ENCODE measurements around the gene TMEM129.

TMEM129 gene

DNA sequence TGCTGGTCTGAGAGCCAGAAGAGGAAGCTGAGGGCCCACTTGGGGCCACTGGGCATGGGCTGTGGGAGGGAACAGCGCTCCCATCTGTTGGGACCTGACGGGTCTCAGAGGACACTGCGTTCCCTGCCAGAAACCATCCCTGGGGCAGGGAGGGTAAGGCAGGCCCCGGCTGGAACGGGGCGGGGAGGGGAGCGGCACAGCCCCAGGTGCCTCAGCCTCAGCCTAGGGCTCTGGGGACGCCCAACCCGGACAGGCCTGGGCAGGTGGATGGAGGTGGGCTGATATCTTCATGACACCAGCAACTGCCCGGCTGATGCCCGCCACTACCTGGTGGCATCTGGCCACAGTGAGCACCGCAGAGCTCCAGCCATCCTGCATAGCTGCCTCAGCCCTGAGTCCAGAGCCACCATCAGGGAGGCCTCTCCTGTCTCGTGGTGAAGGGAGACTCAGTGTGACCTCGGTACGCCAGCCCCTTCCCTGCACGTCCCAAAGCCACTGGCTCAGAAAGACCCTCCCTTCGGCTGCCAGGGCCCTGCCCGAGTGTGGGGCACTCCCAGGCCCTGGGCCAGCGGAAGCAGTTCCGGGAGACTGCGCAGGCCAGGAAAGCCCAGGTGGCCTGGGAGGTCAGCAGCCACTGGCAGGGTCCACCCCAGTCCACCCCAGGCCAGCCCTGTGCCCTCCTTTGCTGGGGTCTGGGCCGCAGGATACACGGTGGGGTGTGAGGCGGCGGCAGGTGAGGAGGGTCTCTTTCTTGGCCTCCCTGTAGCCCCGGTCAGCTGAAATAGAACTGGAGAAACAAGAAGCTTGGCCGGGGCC, 37.4 kb upstream of the TMEM129 start:
- DNase-seq (ENCODE audit: low read depth in 2 of 2) = no peak

DNA sequence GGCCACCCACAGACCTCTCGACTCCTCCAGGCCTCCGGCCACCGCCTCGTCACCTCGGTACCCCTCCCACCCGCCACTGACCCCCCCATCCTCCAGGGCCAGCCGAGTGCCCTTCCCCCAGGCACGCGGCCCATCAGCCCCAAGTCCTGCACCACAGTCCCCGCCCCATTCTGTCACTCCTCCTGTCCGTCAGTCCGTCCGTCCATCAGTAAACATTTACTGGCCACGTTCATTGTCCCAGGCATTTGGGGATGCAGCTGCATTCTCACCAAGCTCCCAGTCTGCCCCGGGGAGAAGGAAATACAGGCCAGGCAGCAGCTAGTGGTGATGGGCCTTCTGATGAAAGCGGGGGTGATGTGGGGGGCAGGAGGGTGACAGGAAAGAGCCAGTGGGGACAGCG, 36.7 kb upstream of the TMEM129 start:
- DNase-seq (ENCODE audit: low read depth in 2 of 2) = no peak

DNA sequence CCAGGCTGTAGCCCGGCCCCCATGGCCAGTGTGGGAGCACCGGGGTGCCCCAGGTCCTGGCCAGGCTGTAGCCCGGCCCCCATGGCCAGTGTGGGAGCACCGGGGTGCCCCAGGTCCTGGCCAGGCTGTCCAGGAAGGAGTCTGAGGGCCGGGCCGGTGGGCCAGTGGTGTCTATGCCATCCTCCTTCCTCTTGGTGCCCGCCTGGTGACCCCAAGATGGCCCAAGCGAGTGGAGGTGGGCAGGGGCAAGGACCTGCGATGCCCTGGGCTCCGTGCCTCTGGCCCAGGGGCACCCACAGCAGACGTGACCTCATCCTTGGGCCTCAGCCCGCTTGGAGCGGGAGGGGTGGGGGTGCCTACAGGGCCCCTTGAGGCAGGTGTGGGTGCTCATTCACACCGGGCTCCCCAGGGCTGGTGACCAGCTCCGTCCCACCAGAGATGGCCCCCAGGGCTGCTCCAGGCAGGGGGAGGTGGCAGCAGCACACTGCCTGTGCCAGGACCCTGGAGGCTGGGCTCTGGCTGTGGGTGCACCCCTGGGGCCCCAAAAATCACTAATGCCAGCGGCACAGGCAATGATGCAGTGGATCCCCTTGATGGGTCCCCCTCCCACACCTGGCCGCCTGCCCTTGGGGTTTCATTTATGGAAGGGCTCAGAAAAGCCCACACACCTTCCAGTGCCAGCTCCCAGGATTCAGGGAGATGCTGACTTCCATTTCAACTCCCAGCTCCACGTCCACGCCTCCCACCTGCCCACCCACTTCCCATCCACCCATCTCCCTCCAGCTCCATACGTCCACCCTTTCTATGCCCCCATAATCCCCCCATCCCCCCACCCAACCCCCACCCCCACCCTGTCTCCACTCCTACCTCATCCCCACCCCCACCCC, 36.0 kb upstream of the TMEM129 start:
- DNase-seq (ENCODE audit: low read depth in 2 of 2) = no peak

DNA sequence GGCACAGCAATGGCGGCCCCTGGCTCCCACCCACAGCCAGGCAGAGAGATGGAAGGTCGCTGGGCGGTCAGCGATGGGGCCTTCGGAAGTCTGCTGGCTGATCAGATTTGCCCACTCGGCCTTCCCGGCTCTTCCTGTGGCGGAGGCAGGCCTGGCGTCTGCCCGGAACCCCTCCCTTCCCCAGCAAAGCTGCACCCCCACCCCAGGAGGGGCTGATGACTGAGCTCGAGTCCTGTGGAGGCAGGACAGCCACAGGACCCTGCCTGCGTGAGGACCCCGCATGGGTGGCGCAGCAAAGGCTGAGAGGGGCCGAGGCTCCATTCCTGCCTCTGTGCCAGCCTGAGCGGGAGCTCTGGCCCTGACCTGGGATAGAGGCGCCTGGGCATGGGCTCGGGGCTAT, 35.0 kb upstream of the TMEM129 start:
- DNase-seq (ENCODE audit: low read depth in 2 of 2) = no peak

DNA sequence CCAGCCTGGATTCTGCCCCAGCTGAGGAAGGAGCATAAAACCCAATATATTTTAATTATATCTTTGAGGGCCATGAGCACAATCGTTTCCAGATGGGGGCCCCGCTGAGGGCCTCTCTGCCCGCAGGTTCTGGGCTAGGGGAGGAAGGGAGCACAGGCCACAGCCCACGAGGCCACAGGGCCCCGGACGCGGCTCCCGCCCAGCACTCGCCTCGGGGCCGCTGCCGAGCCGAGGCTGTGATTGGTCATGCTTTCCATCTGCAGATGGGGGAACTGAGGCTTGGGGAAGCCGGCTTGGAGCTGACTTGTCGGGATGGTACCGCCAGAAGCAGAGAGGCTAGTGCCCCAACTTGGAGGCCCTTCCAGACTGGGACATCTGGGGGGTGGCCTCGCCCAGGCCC, 34.2 kb upstream of the TMEM129 start:
- DNase-seq (ENCODE audit: low read depth in 2 of 2) = no peak

DNA sequence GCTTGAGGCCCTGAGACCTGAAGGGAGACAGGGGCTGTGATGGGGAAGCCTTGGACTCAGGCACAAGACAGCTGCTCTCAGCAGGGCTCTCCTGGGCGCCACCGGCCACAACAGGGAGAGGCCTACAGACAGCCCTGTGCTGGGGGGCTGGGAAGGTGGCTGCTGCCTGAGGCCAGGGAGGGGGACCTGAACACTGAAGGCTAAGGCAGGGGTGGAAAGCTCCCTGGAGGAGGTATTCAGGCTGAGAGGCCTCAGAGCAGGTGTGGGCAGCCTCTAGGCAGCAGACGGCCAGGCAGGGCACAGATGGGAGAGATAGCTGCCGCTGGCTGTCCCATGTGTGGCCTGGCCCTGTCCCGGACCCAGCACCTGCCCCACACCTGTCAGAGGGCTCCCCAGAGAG, 33.2 kb upstream of the TMEM129 start:
- DNase-seq (ENCODE audit: low read depth in 2 of 2) = no peak

DNA sequence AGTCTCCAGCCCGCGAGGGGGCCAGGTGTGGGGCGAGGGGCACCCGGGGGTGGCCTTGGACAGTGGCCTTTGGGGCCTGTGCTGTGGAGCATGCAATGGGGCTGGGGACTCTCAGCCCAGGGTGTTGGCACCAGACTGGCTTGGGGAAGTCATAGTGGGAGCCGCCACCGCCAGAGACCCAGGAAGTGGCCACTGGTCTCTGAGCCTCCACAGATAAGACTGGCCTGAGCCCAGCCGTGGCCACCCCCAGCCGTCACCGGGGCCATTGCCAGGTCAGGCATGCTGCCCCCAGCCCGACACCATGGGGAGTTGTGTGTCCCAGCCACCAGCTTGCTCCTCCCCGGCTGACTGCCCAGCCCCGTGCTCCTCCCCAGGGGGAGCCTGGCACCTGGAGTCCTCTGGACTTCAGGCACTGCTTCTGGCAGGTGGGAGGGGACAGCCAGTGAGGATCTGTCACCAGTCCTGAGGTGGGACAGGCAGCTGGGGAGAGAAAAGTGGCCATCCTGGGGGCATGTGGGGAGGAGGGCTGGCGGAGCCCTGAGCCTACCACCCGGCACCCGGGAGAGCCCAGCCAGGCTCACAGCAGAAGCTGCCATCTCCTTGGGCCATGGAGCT, 32.7 kb upstream of the TMEM129 start:
- DNase-seq (ENCODE audit: low read depth in 2 of 2) = no peak

DNA sequence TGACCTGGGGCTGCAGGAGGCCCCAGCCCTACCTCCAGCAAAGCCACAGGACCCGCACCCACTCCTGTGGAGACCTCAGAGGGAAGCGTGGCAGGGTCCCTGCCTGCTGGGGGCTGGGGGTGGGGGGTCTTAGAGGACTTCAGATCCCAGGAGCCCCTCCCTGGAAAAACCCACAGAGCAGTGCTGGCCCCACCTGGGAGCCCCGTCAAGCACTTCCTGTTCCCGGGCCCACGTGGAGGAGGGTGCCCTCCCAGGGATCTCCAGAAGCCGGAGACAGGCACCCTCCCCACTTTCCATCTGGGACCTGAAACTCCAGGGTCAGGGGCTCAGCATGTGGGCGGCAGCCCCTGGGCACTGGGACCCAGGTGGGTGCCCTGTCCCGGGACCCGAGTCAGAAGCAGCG, 32.2 kb upstream of the TMEM129 start:
- DNase-seq (ENCODE audit: low read depth in 2 of 2) = no peak

DNA sequence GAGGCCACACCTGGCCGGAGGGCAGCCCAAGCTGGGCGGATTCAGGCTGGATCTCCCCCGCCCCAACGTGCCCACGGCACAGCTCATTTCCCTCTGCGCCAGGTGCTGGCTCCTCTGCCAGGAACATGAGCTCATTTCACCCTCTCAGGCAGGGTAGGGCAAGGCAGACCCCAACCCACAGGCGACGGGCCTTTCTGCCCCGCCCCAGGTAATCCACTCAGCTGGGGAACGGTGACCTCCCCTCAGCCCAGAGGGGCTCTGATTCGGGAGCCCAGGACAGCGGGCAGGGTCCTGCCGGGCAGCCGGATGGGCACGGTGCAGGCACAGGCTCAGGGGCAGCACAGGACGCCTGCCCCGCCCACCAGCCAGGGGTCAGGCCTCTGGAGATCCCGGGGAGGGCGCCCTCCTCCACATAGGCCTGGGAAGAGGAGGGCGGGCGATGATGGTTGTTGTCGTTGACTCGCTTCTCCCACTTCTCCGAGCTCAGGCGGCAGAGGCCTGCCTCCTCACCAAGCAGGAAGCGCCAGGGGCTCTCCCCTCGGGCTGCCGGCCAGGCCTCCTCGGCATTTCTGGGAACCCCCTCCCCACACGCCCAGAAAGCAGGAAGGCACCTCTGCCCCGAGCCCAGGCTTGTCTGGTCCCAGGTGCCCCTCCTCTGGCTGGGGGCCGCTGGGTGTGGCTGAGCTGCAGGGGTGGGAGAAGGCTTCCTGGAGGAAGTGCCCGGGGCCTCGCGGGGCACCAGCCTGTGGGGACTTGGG, 31.3 kb upstream of the TMEM129 start:
- peak; percentile 34 to 36 for DNase-seq (ENCODE audit: low read depth in 2 of 2)

DNA sequence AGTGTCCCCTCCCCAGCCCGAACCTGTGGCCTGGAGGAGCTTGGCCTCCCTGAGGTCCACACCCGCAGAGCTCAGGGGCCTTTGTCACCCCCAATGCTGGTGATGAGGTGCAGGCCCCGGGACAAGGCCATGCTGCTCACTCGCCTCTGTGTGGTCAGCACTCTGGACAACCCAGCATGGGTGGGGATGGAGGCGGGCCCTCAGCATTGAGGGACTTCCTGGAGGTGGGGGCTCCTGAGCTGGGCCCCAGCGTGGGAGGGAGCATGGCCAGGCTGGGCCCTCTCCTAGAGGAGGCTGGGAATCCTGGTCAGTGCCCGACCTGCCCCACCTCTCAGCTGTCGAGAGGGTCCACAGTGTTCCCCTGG, 30.8 kb upstream of the TMEM129 start:
- no peak for DNase-seq (ENCODE audit: low read depth in 2 of 2)

DNA sequence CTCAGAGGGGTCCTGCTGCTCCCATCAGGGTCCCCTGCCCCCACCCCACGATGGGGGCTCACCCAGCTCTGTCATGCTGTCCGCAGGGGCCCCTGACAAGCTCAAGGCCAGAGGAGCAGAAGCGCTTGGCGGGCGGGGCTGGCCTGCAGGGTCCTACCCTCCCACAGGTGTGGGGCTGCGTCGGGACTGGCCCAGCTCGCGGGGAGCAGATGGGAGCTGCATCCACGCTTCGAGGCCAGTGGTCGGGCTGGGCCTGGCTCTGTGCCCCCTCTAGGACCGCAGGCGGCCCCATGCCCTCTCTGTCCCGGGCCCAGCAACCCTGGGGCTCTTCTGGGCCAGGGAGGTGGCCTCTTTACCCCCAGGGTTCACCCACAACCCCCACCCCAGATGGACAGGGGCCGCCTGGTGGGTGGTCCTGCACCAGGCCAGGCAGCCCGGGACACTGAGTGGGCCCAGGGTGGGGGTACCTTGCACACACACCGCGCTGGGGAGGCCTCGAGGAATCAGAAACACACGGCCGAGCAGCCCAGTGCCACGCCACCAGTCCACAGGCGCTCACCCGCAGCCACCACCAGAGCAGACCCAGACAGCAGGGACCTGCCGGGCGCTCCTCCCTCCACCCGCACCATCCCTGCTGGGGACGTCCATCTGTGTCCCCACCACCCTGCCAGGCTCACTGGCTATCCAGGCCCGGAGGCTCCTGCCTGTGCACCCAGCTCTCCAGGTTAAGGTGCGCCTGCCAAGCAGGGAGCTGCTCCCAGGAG, 30.2 kb upstream of the TMEM129 start:
- no peak for DNase-seq (ENCODE audit: low read depth in 2 of 2)

DNA sequence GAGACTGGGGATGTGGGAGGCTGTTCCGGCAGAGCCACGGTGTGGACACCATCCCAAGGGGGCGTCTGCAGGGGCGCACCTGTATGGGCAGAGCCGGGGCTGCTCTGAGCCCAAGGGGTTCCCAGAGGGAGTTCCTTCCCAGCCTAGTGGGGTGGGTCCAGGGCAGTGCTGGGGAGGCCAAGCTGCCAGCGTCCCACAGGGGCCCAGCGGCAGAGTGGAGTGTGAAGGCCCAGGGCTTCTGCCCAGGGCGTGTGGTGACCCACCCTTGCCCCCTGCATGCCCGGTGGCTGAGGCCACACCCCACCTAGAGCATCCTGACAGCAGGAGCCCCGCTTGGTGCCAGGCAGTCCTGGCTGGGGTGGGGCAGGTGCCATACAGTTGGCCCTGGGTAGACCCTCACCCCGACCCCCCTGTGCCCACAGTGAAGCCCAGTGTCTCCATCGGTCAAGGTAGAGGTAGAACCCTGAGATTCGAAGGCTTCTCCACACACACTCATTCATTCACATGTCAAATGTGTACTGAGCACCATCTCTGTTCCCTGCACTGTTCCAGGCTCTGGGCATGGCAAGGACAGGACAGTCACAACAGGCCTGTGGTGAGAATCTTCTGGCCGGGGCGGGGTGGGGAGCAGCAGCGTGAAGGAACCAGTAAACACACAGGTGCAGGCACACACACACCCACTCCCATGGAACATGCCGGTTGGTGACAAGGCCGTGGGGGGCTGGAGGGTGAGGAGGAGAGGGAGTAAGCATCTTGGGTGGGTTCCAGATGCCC, 29.4 kb upstream of the TMEM129 start:
- no peak for DNase-seq (ENCODE audit: low read depth in 2 of 2)

DNA sequence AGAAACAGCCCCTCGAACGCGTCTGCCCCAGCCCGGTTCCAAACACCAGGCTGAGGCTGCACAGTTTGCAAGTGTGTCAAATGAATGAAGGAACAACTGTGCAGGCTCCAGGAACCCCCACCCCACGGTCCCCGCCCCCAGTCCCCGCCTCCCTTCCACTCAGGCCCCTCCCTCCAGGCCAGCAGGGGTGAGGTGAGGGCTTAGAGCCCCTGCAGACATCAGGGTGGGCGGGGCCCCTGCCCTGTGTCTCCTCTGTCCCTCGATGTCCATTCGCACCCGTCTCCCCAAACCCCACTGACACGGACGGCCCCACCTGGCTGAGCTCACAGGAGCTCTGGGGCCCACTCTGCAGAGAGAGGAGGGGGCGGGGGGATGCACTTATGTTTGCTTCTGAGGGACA, 28.7 kb upstream of the TMEM129 start:
- DNase-seq (ENCODE audit: low read depth in 2 of 2) = no peak

DNA sequence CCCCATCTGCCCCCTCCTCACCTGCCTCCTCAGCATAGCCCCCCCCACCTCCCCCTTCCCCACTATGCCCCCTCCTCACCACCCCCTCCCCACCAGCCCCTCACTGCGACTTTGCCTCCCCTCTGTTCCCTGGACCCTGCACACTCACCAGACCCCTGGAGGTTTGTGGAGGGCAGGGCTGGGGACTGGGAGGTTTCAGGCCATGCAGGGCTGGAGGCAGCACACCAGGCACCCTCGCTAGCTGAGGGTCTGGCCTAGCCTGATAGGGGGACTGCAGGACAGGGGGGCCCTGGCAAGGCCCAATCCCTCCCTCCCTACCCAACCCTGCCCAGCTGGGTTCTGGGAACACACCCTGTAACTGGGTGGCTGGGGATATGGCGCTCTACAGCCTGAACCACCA, 28.2 kb upstream of the TMEM129 start:
- no peak for DNase-seq (ENCODE audit: low read depth in 2 of 2)

DNA sequence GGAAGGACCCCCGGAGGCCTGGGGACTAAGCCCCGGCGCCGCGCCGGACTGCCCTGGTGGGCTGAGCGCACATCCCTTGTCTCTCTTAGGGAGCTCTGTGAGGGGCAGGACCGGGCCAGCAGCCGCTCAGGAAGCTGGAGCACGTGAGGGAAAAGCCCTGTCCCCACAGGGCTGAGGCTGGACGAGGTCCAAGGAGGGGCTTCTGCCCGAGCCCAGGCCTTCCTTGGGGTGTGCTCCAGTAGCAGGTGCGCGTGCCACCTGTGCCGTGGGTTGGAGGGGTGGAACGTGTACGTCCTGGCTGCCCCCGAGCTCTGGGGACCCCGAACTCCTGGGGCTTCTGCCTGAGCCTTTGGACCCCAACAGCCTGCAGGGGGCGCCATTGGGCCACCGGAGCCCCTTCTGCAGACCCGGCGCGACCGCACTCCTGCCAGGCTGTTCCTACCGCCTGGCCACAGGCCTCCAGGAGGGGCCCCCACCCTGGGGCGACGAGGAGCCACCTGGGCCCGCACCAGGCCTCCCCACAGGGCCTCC, 27.4 kb upstream of the TMEM129 start:
- DNase-seq (ENCODE audit: low read depth in 2 of 2) = peak; percentile 83 to 93

DNA sequence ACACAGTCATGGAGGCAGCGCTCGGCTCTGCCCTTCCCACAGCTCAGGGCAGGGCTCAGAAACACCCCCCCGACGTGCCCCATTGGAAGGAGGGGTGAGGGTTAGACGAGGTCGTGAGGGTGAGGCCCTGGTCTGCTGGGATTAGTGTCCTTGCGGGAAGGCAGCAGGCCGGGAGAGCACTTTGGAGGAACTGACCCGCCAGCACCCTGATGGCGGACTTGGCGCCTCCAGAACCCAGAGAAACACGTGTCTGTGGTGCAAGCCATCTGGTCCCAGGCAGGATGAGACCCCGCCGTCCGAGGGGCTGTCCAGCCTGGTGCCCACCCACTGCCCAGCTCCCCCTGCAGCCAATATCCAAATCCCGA, 26.5 kb upstream of the TMEM129 start:
- DNase-seq (ENCODE audit: low read depth in 2 of 2) = no peak

DNA sequence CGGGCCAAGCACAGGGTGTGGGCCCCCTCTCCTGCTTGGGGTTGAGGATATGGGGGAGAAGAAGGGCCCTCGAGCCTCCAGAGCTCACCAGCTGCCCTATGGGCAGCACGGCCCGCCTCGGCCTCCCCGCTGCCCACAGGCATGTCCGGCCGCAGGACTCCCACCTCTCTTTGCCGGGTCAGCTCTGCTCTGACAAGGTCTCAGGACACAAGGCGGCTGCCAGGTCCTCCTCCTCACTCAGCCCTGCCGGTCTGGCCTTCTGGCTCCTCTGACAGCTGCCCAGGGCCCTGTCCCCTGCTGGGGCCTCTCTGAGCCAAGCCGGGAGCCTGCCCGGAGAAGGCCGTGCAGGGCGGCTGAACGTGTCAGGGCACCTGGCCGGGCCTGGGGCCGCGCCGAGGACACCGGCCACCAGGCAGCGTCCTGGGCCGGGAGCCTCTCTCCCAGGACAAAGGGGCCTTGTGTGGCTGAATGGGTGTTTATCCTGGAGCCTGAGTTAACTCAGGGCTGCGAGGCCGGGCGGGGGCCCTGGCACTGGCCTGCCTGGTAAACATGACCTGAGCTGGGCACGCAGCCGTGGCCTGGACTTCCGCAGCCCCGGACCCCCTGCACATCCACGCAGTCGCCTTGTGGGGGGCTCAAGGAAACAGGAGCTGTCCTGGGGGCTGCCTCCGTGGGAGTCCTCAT, 25.9 kb upstream of the TMEM129 start:
- no peak for DNase-seq (ENCODE audit: low read depth in 2 of 2)

DNA sequence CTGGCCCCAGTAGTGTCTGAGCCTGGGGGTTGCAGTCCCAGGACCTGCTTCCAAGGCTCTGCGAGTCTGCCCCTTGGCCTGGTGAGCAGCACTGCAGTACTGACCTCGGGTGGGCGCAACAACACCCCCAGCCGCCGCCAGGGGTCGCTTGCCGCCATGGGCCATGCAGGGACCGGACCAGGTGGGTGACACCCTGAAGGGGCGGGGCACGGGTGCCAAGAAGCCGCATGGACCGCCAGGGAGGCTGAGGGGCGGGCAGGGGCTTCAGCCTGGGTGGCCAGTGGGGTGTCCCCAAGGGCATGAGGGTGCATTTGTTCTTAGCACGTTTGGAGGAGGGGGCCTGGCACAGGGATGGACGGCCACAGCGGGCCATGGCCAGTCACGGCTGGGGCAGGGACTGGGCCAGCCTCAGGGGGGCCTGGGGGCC, 25.2 kb upstream of the TMEM129 start:
- peak; percentile 84 to 85 for DNase-seq (ENCODE audit: low read depth in 2 of 2)

DNA sequence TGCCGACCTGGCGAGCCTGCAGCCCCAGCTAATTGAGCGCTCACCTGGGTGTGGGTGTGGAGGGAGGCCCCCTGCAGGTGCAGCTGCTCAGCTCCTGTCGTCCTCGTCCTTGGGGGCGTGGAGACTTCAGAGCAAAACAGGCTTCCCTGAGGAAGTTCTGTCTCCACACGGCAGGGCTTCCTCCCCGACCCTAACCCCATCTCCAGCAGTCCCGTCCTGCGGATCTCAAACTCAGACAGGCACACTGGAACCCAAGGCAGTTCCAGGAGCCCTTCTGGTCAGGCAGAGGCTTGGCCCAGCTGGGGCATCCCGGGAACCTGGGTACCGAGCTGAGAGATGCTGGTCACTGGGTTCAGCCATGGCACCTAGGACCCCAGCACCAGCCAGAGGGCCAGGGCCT, 24.6 kb upstream of the TMEM129 start:
- no peak for DNase-seq (ENCODE audit: low read depth in 2 of 2)

DNA sequence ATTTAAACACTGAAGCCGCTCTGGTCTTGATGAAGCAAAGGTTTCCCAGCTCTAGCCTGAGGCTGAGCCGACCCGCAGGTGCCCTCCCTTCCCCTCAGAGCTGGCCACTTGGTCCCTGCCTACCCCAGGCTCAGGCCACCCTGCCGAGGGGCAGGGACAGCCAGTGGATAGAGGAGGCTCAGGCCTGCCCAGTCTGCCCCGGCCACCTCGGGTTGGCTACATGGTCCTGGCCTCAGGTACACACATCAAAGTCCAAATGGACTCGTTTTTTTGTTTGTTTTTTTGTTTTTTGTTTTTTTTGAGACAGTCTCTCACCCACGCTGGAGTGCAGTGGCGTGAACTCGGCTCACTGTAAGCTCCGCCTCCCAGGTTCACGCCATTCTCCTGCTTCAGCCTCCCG, 24.0 kb upstream of the TMEM129 start:
- DNase-seq (ENCODE audit: low read depth in 2 of 2) = no peak
